Muscle of leg (tissue), 11 donors: ENCODE measurements around the gene SRRD. TPM values are rescaled to one million over a fixed set of nuclear protein-coding genes. Genes with fewer than 3 reads are reported as not detected.
"Not testable (repeated sequence)": the region's sequence is repeated elsewhere in the genome, so short reads cannot be mapped to it uniquely, and the experiment has no call there.

Experiments used
- DNase-seq: peaks from one replicate; pipeline ENCODE4 v3.0.0; 2013
- H3K27ac ChIP-seq: one replicate; pipeline ENCODE4 v1.5.1; 2013; ENCODE audit warnings: mild to moderate bottlenecking, low read length, control low read depth
- H3K27me3 ChIP-seq: one replicate; pipeline ENCODE4 v1.6.1; 2013; ENCODE audit warnings: low read length; ENCODE audit not compliant: control insufficient read depth, insufficient read depth
- H3K36me3 ChIP-seq: one replicate; pipeline ENCODE4 v1.6.1; 2013; ENCODE audit warnings: low read length; ENCODE audit not compliant: control insufficient read depth, insufficient read depth
- H3K4me1 ChIP-seq: one replicate; pipeline ENCODE4 v1.6.1; 2013; ENCODE audit warnings: low read length; ENCODE audit not compliant: control insufficient read depth, insufficient read depth
- H3K4me3 ChIP-seq: one replicate; pipeline ENCODE4 v1.5.1; 2013; ENCODE audit warnings: low read length, control low read depth
- H3K9me3 ChIP-seq: replicated peaks from 2 replicates; pipeline ENCODE4 v1.6.1; 2013; ENCODE audit warnings: low read depth, low read length; ENCODE audit not compliant: control insufficient read depth
- WGBS: methylation state at CpG from one replicate; pipeline ENCODE4 v1.1.5; 2013; ENCODE audit warnings: missing lambda C conversion rate; ENCODE audit not compliant: insufficient coverage; 5-methylcytosine and 5-hydroxymethylcytosine counted together
- polyA plus RNA-seq, 8 donors: library from polyadenylated mRNA; unstranded; fragments of 120-200 nt; gene quantifications; one replicate each; pipeline versions ENCODE4 v1.2.1 to v1.2.3, GENCODE V29; 2013; ENCODE audit warnings: inconsistent platforms in 1 of 8, low replicate concordance in 1 of 8; ENCODE audit not compliant: insufficient read length in 8 of 8, insufficient read depth in 1 of 8
- total RNA-seq: library from RNA; stranded (reverse); fragments of 120-200 nt; gene quantifications from one replicate; pipeline ENCODE4 v1.2.4, GENCODE V29; 2013

SRRD gene
- total and polyA plus RNA-seq, 9 donors: 18.9 to 24.2 (median 22.5) TPM

DNA sequence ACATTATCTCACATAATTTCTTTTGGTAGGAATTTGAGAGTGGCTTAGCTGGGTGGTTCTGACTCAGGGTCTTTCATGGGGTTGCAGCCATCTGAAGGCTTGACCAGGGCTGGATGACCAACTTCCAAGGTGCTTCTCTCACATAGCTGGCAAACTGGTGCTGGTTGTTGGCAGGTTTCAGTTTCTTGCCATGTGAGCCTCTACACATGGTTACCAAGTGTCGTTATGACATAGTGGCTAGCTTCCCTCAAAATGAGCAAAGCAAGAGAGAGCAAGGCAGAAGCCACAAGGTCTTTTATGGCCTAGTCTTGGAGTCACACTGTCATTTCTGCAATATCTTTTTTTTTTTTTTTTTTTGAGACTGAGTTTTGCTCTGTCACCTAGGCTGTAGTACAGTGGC is 32.8 kb downstream of the SRRD start:
- no peak overlapping the region for H3K27ac ChIP-seq

DNA sequence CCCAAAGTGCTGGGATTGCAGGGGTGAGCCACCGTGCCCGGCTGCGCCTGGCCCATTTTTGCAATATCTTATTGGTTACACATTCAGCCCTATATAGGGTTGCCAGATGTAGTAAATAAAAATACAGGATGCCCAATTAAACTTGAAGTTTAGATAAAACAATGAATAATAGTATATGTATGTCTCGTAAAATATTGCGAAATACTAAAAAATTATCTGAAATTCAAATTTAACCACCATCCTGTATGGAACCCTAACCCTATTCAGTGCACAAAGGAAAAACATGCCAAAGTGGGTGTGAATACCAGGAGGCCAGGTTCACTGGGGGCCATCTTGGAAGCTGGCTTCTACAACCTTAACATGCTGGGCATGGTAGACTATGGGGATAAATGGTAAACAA is 33.8 kb downstream of the SRRD start:
- H3K36me3 ChIP-seq: no peaks in the 10 kb centered on the region
- no peak overlapping the region for H3K4me3 ChIP-seq
- no CpG with 5 or more reads among the region's 5 CpGs for WGBS
- H3K27ac ChIP-seq: no peak overlapping the region
- no peaks in the 10 kb centered on the region for H3K27me3 ChIP-seq
- H3K9me3 ChIP-seq: no peaks in the 10 kb centered on the region
- DNase-seq: no peak
- peaks cover 5% of the 10 kb centered on the region for H3K4me1 ChIP-seq

More for the DNA sequence above, 32.8 kb downstream of the SRRD start:
- H3K9me3 ChIP-seq: no peaks in the 10 kb centered on the region
- 75% methylated on average over 1 of the region's 1 CpG for WGBS
- DNase-seq: no peak
- no peaks in the 10 kb centered on the region for H3K27me3 ChIP-seq
- H3K36me3 ChIP-seq: no peaks in the 10 kb centered on the region
- no peak overlapping the region for H3K4me3 ChIP-seq
- peaks cover 12% of the 10 kb centered on the region for H3K4me1 ChIP-seq

DNA sequence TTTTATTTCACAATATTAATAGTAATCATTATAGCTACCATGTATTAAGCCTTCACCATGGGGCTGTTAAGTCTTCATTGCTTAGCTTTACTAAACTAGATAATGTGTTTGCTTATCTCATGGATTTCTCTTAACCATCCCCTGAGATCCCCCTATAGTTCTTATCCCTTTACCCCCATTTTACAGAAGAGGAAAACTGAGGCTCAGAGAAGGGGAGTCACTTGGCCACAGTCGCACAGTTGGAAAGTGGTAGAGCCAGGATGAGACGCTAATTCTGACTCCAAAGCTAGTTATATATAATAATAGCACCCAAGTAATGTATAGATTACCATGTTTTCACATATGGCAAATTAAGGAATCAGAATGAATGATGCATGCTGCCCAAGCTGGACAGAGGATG is 38.3 kb downstream of the SRRD start:
- no peaks in the 10 kb centered on the region for H3K4me1 ChIP-seq
- DNase-seq: no peak
- no peak overlapping the region for H3K27ac ChIP-seq
- no peak overlapping the region for H3K4me3 ChIP-seq
- H3K27me3 ChIP-seq: no peaks in the 10 kb centered on the region
- peaks cover 3% of the 10 kb centered on the region for H3K36me3 ChIP-seq
- no CpG with 5 or more reads among the region's 2 CpGs for WGBS
- H3K9me3 ChIP-seq: no peaks in the 10 kb centered on the region

DNA sequence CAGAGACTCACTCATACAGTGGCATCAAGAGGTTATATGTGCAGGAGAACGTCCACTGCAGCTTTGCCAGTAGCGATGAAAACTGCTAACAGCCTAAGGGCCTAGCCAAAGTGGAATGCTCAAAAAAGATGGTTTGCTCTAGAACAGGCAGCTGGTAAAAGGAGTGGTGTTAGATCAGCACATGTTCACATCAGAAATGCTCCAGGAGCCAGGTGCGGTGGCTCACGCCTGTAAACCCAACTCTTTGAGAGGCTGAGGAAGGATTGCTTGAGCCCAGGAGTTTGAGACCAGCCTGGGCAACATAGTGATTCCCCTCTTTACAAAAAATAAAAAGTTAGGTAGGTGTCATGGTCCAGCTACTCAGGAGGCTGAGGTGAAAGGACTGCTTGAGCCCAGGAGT is 38.9 kb downstream of the SRRD start:
- peaks cover 3% of the 10 kb centered on the region for H3K36me3 ChIP-seq
- H3K4me1 ChIP-seq: no peaks in the 10 kb centered on the region
- WGBS: 100% methylated on average over 2 of the region's 4 CpGs
- H3K4me3 ChIP-seq: no peak overlapping the region
- H3K27me3 ChIP-seq: no peaks in the 10 kb centered on the region
- no peak overlapping the region for H3K27ac ChIP-seq
- DNase-seq: no peak
- no peaks in the 10 kb centered on the region for H3K9me3 ChIP-seq

DNA sequence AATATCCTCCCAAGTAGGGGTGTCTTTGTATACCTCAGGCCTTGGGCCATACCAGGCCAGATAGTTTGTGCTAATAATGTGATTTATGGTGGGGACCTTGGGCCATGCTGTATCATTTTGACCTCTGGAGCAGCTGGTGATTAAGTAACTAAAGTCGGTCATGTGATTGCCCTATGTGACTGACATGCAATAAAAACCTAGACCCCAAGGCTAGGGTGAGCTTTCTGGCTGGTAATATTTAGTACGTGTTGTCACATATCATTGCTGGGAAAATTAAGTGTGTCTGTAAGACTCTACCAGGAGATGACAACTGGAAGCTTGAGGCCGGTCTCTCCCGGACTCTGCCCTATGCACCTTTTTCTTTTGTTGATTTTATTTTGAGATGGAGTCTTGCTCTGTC is 41.2 kb downstream of the SRRD start:
- H3K36me3 ChIP-seq: peaks cover 3% of the 10 kb centered on the region
- no peaks in the 10 kb centered on the region for H3K9me3 ChIP-seq
- DNase-seq: no peak
- H3K27me3 ChIP-seq: no peaks in the 10 kb centered on the region
- 25% methylated on average over 1 of the region's 4 CpGs for WGBS
- no peaks in the 10 kb centered on the region for H3K4me1 ChIP-seq
- H3K27ac ChIP-seq: no peak overlapping the region
- no peak overlapping the region for H3K4me3 ChIP-seq

DNA sequence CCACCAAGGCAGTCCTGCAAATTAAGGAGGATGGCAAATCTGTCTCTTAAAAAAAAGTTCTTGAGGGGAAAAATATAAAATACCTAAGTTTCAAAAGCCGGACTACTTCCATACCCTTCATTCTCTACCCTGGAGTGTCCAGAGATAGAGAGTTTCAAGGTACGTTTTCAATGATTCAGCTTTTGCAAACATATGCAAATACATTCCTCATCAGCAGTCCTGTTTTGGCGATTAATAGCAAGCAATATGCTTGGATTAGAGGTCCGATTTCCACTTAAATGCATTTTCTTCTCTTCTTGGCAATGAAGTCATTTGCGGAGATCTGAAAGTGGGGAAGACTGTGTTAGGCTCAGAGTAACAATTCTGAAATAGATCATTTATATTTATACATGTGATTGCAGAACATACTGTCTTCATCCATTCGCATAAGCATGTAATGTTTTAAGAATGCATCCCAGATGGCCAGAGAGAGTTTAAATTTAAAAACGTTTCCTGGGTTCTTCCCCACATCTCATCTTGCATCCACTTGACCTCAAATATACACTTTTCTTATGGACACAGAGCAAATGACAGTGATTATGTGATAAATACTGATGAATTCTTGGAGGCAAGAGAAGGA is 42.4 kb downstream of the SRRD start:
- no peak for DNase-seq
- Histone ChIP-seq H3K36me3 (peaks cover 3% of the 10 kb centered on the region), H3K4me3 (no peak overlapping the region), H3K4me1 (no peaks in the 10 kb centered on the region), H3K9me3 (no peaks in the 10 kb centered on the region), H3K27ac (no peak overlapping the region), H3K27me3 (no peaks in the 10 kb centered on the region)
- no CpG with 5 or more reads among the region's 7 CpGs for WGBS

DNA sequence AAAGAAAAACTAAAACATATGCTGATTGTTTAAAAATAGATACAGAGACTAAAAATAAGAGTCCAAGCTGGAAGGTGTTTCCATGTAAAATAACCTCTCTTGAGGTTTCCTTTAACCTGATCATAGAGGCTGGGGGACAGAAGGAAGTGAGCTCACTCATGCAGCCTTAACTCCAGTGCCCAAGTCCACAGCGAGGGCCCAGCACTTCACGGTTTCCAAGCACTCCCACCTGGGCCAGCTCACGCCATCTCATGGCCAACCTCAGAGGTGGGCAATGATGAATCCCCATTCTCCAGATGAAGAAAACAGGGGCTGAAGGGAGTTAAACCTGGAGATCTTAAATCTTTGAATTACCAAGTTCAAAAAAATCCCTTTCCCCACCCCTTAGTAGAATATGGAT is 43.5 kb downstream of the SRRD start:
- Histone ChIP-seq H3K9me3 (no peaks in the 10 kb centered on the region), H3K4me1 (no peaks in the 10 kb centered on the region), H3K4me3 (no peak overlapping the region), H3K36me3 (peaks cover 3% of the 10 kb centered on the region), H3K27ac (no peak overlapping the region), H3K27me3 (no peaks in the 10 kb centered on the region)
- no peak for DNase-seq
- no CpG with 5 or more reads among the region's 3 CpGs for WGBS

DNA sequence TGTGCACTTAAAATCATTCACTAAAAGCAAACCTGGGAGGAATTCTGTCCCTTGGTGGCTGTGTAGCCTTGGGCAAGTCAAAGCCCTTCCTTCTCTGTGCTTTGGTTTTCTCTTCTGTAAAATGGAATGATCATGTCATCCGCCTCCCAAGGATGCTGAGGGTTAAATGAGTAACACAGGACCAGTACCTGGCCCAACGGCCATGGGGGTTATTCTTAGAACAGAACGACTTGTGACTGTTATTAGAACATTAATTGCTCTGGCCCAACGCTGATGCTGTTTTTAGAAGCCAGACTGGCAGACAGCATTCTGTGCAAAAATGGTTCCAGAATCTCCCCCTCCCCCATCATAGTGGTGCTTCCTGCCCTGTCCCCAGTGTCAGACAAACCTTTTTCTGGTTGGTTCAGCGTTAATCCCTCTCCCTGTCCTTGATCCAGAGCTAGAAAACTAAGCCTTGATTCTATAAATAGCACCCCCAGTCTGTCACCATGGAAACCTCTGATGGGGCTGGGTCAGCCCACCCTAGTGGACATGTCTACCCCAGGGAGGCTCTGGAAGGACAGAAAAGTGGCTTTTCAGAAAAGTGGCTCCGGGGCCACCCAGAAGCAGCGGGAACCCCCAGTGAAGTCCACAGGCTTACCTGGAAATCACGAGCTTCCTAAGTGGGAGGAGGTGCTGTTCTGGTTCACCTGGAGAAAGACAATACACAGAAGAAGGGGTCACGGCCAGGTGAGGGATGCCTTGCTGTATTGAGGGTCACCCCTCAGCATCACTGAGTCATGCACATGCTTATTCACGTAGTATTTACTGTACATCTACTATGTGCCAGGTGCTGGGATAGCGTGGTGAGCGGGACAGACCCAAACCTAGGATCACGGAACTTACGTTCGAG is 44.1 kb downstream of the SRRD start:
- Histone ChIP-seq H3K36me3 (peaks cover 3% of the 10 kb centered on the region), H3K4me3 (no peak overlapping the region), H3K4me1 (no peaks in the 10 kb centered on the region), H3K27me3 (no peaks in the 10 kb centered on the region), H3K9me3 (no peaks in the 10 kb centered on the region), H3K27ac (no peak overlapping the region)
- 70% methylated on average over 11 of the region's 15 CpGs for WGBS
- peak; percentile 16 for DNase-seq

DNA sequence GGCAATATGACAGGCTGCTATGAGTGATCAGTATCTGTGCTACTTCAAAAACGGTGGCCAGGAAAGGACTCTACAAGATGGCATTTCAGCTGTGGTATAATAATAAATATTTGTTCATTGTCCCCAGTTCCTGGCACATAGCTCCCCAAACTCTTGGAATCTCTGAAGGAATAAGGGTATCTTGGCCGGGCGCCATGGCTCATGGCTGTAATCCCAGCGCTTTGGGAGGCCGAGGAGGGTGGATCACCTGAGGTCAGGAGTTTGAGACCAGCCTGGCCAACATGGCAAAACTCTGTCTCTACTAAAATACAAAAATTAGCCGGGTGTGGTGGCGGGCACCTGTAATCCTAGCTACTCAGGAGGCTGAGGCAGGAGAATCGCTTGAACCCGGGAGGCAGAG is 44.8 kb downstream of the SRRD start:
- H3K36me3 ChIP-seq, H3K4me1 ChIP-seq, H3K27me3 ChIP-seq, H3K27ac ChIP-seq, H3K9me3 ChIP-seq, H3K4me3 ChIP-seq, DNase-seq: not testable (repeated sequence)
- WGBS: 94% methylated on average over 3 of the region's 9 CpGs

DNA sequence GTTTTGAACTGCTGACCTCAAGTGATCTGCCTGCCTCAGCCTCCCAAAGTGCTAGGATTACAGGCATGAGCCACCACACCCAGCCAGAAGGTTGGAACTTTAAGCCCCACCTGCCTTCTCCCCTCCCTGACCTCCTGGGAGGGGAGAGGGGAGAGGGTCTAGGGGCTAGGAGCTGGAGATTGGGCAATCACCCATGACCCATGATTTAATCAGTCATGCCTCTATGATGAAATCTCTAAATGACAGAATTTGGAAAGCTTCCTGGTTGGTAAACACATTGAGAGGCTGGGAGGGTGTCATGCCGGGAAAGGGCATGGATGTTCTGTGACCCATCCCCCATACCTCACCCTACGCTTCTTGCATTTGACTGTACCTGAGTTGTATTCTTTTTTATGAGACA is 45.7 kb downstream of the SRRD start:
- no peaks in the 10 kb centered on the region for H3K27me3 ChIP-seq
- WGBS: no CpG with 5 or more reads among the region's 2 CpGs
- H3K27ac ChIP-seq: no peak overlapping the region
- H3K36me3 ChIP-seq: peaks cover 3% of the 10 kb centered on the region
- H3K4me3 ChIP-seq: no peak overlapping the region
- H3K4me1 ChIP-seq: no peaks in the 10 kb centered on the region
- no peak for DNase-seq
- no peaks in the 10 kb centered on the region for H3K9me3 ChIP-seq
